Activated naive CD8-positive, alpha-beta T cell treated with anti-CD3 and anti-CD28 coated beads, Interleukin-2, amount 10 ng/mL, durations not matched to agents 7 days and 5 days (primary cell): Measurements from ENCODE around the gene APRT. TPM values are rescaled to one million over a fixed set of nuclear protein-coding genes. Genes with fewer than 3 reads are reported as not detected.

Experiments used
- ATAC-seq: fragments of 150-1000 bp; cut with Tn5 transposase; one replicate; pipeline ENCODE4 v1.10.0; 2021; ENCODE audit warnings: low read depth, moderate library complexity
- POLR2A ChIA-PET: fragments of 350-600 bp; sonication (Branson Sonifier 250); formaldehyde crosslinking; loops from one replicate; lab custom pipeline; 2021; ENCODE audit warnings: antibody characterized with exemption; lab: Charles Lee
- DNase-seq: peaks from one replicate; pipeline ENCODE4 v3.0.0; 2021
- H3K27ac Mint-ChIP-seq: one replicate; pipeline ENCODE4 v1.8.0; 2022; ENCODE audit warnings: mild to moderate bottlenecking, mixed read lengths
- H3K27me3 Mint-ChIP-seq: one replicate; pipeline ENCODE4 v1.8.0; 2022; ENCODE audit warnings: mild to moderate bottlenecking, moderate library complexity, mixed read lengths
- H3K36me3 Mint-ChIP-seq: one replicate; pipeline ENCODE4 v1.8.0; 2021; ENCODE audit warnings: mild to moderate bottlenecking, mixed read lengths
- H3K4me1 Mint-ChIP-seq: one replicate; pipeline ENCODE4 v1.8.0; 2021; ENCODE audit warnings: mixed read lengths
- H3K4me3 Mint-ChIP-seq: one replicate; pipeline ENCODE4 v1.8.0; 2022; ENCODE audit warnings: mild to moderate bottlenecking, moderate library complexity, mixed read lengths
- H3K9me3 Mint-ChIP-seq: one replicate; pipeline ENCODE4 v1.8.0; 2021; ENCODE audit warnings: mixed read lengths
- total RNA-seq, 2 experiments: library from RNA; stranded (reverse); gene quantifications; one replicate each; pipeline ENCODE4 v1.2.3, GENCODE V29; 2021

Gene APRT
- total RNA-seq, 2 experiments from 2014 or later = 124 to 139 TPM

DNA sequence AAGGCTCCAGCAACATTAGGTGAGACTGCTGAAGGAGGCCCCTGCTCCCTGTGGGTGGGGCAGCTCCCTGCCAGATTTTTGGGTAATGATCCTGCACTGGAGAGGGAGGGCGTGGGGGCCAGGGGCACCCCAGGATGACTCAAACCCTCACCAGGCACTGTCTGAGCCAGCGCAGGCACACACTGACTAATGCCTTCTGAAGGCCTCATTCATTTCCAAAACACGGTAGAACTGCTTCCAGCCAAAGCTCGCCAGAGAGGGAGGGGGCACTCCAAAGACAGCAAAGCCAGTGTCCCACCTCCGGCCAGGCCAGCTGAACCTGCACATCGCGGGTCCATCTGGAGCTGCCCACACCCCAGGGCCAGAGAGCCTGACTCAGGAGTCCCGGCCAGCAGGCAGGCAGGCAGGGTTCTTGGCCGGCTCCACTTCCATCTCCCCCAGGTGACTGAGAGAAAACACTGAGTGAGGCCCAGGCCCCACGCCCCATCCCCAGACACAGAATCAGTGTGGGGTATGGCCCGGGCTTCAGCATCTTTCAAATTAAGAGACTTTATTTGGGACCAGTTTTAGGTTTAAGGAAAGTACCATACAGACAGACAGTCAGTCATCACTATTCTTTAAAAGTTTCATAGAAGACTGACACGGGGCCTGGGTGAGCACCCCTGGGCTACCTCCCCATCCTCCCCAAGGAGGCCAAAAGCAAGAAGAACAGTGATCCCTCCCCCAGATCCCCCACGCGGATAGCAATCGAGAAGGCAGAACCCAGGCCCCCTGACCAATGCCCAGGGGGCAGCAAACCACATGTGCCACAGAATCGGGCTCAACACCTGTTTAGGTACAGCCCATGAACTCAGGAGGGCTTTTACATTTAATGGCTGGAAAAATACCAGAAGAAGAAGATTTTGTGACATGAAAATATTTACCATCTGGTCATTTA, 29.0 kb downstream of the APRT start:
- DNase-seq = no peak
- no peak for ATAC-seq
- POLR2A ChIA-PET = interaction anchor here (0.7 to 2.4 kb wide), 9 partner anchors 18 to 435 kb away, joined by 3 to 13 read pairs (median 5); partner anchors contain the start of genes APRT, CDT1 and ZNF778
- peak overlapping the region; percentile 75 for H3K4me3 Mint-ChIP-seq
- no peaks in the 10 kb centered on the region for H3K9me3 Mint-ChIP-seq
- peak overlapping the region; percentile 76 for H3K27ac Mint-ChIP-seq
- peaks cover 37% of the 10 kb centered on the region for H3K4me1 Mint-ChIP-seq
- H3K27me3 Mint-ChIP-seq = no peaks in the 10 kb centered on the region
- H3K36me3 Mint-ChIP-seq = no peaks in the 10 kb centered on the region

DNA sequence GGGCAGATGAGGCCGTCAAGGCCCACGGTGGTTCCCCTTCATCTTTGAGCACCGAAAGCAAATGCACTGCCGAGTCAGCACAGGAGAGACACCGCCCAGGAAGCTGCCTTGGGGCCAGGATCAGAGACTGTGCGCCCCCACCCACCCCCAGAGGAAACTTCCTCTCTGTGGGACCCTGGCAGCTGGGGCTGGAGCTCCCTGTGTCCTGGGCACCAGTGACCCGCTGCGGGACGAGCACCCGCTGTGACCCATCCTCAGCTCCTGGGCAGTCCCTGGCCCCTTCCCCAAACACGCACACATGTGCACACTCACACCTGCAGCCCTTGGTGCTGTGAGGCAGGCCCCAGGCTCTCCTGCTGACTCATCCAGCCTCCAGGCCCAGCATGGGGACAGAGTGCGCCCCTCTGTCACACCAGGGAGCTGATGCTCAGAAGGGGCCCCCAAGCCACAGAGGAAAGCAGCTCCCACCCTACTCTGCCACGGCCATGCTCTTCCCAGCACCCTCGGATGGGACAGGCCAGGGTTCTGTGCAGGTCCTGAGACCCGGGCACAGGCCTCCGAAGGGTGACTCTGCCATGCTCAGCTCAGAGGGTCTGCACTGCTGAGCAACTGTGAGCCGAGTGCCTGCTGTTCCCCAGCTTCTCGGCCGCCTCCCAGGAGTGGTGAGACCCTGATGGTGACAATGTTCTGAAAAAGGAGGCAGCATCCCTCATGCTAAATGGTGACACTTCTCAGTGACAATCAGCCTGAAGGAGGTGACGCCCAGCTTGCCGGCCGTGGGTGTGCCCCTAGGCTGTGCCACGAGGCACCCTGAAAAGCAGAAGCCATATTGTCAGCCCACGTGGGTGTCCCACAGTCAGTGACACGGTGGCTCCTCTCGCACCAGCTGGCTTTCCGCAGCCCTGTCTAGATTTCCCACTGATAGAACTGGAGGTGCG, 30.3 kb downstream of the APRT start:
- peaks cover 37% of the 10 kb centered on the region for H3K4me1 Mint-ChIP-seq

GRCh38 chr16:88780142-88781062, 31.3 kb downstream of the APRT start:
- Mint-ChIP-seq H3K27me3 (no peaks in the 10 kb centered on the region), H3K9me3 (no peaks in the 10 kb centered on the region), H3K36me3 (no peaks in the 10 kb centered on the region), H3K4me1 (peaks cover 37% of the 10 kb centered on the region), H3K4me3 (peak overlapping the region; percentile 75), H3K27ac (peak overlapping the region; percentile 76)
- no peak for DNase-seq
- POLR2A ChIA-PET = interaction anchor here (1.1 to 2.6 kb wide), 13 partner anchors 12 to 77 kb away, joined by 3 to 31 read pairs (median 4); partner anchors contain the start of genes APRT, CDT1 and TRAPPC2L
- no peak for ATAC-seq

More for the DNA sequence above, 30.3 kb downstream of the APRT start:
- ATAC-seq (peak; percentile 70), DNase-seq (peak; percentile 70)
- Mint-ChIP-seq H3K27ac (peak overlapping the region; percentile 76), H3K36me3 (no peaks in the 10 kb centered on the region), H3K27me3 (no peaks in the 10 kb centered on the region), H3K4me3 (peak overlapping the region; percentile 75), H3K9me3 (no peaks in the 10 kb centered on the region)
- POLR2A ChIA-PET = interaction anchor here (1.2 to 2.6 kb wide), 13 partner anchors 13 to 77 kb away, joined by 3 to 31 read pairs (median 4); partner anchors contain the start of genes APRT, CDT1 and TRAPPC2L

DNA sequence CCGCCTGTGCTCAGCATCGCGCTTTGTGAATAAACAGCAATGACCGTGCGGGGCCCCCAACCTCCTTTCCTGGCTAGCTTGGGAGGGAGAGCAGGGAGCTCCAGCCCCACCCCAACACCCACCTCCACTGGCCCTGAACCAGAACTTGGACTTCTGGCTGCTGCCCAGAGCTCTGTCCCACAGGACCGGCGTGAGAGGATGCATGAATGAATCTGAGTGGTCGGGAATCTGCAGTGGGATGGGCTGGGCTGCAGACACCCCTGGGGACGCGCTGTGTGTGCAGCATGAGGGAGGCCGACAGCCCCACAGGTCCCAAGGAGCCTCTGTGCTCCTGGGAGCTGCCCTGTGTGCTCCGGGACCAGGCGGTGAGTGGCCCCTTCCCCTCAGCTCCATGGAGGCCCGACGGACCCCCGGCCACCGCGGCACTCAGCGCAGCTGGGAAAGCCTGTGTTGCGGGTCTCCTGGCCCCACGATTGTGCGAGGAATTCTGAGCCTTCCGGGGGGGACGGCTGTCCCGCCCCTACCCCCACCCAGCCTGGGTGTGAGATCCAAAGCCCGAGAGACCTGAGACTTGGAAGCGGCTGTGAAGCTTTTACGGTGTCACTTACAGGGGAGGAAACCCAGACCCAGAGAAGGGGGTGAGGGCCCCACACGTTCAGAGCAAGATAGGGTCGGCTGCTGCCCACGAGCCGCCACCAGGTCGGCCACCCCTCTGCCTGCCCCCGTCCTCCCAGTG, 32.2 kb downstream of the APRT start:
- H3K36me3 Mint-ChIP-seq = no peaks in the 10 kb centered on the region
- H3K27me3 Mint-ChIP-seq = no peaks in the 10 kb centered on the region
- DNase-seq = no peak
- H3K4me3 Mint-ChIP-seq = no peak overlapping the region
- peaks cover 37% of the 10 kb centered on the region for H3K4me1 Mint-ChIP-seq
- no peaks in the 10 kb centered on the region for H3K9me3 Mint-ChIP-seq
- H3K27ac Mint-ChIP-seq = peak overlapping the region; percentile 76
- POLR2A ChIA-PET = interaction anchor here (0.6 to 2.6 kb wide), 6 partner anchors 12 to 33 kb away, joined by 3 to 31 read pairs (median 4); partner anchors contain the start of gene APRT
- ATAC-seq = no peak

DNA sequence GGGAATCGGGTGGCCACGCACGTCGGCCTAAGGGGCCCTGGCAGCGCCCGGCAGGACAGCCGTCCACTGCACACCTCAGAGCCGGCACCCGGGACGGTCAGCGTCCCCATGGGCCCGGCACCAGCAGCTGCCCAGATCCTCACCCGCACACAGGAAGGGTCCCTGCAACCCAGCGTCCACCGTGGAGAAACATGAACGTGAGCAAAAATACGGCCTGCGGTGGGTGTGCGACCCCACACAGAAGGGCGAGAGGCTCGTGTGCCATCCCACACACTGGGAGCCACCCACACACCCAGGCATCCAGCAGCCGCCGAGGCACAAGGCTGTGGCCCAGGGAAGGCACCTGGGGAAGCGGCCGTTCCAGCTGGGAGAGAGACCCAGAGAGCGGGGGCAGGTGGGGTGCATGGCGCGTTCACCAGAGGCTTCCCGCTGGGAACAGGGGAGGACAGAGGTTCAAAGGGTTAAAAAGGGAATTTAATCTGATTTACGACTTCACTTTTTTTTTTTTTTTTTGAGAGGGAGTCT, 33.1 kb downstream of the APRT start:
- DNase-seq (no peak), ATAC-seq (no peak)
- POLR2A ChIA-PET = no interaction called here
- no peaks in the 10 kb centered on the region for H3K27me3 Mint-ChIP-seq
- no peak overlapping the region for H3K27ac Mint-ChIP-seq
- no peaks in the 10 kb centered on the region for H3K36me3 Mint-ChIP-seq
- H3K9me3 Mint-ChIP-seq = no peaks in the 10 kb centered on the region
- H3K4me1 Mint-ChIP-seq = peaks cover 36% of the 10 kb centered on the region
- no peak overlapping the region for H3K4me3 Mint-ChIP-seq

- H3K27ac Mint-ChIP-seq = no peak overlapping the region
- DNase-seq (no peak), ATAC-seq (no peak)
- H3K9me3 Mint-ChIP-seq = no peaks in the 10 kb centered on the region
- no peaks in the 10 kb centered on the region for H3K36me3 Mint-ChIP-seq
- H3K27me3 Mint-ChIP-seq = no peaks in the 10 kb centered on the region
- H3K4me1 Mint-ChIP-seq = peaks cover 33% of the 10 kb centered on the region
- no peak overlapping the region for H3K4me3 Mint-ChIP-seq
- POLR2A ChIA-PET = no interaction called here
These were observed 33.5 kb downstream of the APRT start for GRCh38 chr16:88778271-88778525.

DNA sequence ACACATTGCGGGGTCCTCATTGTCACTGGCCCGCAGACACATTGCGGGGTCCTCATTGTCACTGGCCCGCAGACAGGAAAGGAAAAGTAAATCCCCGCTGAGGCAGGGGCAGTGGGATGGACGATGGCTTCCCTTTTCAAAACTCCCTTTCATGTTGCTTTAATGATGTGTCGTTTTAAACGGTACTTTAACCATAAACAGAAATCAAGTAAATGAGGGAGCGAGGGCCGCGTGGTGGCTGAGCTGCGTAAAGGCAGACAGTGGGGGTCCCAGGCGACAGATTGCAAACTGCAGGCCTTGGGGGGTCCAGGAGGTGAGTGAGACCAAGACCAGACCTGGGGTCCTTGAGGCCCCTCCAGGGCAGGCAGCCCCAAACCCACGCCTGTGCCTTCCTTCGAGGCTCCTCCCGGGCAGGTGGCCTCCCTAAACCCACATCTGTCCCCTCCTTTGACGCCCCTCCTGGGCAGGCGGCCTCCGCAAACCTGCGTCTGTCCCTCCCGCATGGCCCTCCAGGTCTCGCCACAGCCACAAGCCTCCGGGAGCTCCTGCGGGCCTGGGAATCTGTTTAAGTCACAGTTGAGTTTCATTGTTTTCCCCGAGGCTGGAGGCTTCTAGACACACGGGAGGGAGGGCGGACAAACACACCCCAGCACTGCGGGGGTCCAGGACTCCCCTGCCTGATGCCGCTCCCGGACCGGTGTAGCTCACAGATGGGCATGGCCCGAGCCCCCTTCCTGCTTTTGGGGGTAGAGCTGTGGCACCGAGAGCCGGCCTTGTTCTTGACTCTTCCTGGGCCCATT, 34.1 kb downstream of the APRT start:
- Mint-ChIP-seq H3K9me3 (no peaks in the 10 kb centered on the region), H3K36me3 (no peaks in the 10 kb centered on the region), H3K27ac (no peak overlapping the region), H3K4me3 (no peak overlapping the region), H3K27me3 (no peaks in the 10 kb centered on the region), H3K4me1 (peaks cover 28% of the 10 kb centered on the region)
- ATAC-seq (no peak), DNase-seq (no peak)
- POLR2A ChIA-PET = no interaction called here

DNA sequence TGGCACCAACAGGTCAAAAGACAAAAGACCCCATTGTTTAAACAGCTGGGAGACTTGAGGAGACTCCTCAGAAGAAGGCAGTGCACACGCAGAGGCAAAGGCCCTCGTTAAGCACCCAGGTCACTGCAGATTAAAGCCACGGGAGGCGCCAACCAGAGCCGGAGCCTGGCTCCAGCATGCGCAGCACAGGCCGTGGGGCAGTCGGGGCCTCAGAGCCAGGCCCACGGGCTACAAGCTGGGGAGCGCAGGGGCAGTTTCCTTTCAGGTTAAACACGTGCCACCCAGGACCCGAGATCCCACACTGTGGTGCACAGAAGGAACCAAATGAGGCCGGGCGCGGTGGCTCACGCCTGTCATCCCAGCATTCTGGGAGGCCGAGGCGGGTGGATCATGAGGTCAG, 35.9 kb downstream of the APRT start:
- Mint-ChIP-seq H3K36me3 (no peaks in the 10 kb centered on the region), H3K27me3 (no peaks in the 10 kb centered on the region), H3K9me3 (no peaks in the 10 kb centered on the region), H3K4me1 (peaks cover 13% of the 10 kb centered on the region), H3K27ac (no peak overlapping the region), H3K4me3 (no peak overlapping the region)
- ATAC-seq (no peak), DNase-seq (no peak)
- POLR2A ChIA-PET = interaction anchor here (0.9 kb wide), 1 partner anchor 9 kb away, joined by 3 read pairs; the partner anchor contains the start of gene PIEZO1

- H3K27ac Mint-ChIP-seq = no peak overlapping the region
- POLR2A ChIA-PET = no interaction called here
- peaks cover 6% of the 10 kb centered on the region for H3K4me1 Mint-ChIP-seq
- no peak overlapping the region for H3K4me3 Mint-ChIP-seq
- DNase-seq (no peak), ATAC-seq (no peak)
- H3K27me3 Mint-ChIP-seq = no peaks in the 10 kb centered on the region
- no peaks in the 10 kb centered on the region for H3K36me3 Mint-ChIP-seq
- H3K9me3 Mint-ChIP-seq = no peaks in the 10 kb centered on the region
These were observed 37.0 kb downstream of the APRT start for GRCh38 chr16:88774544-88775393.

- no peak overlapping the region for H3K27ac Mint-ChIP-seq
- no peaks in the 10 kb centered on the region for H3K36me3 Mint-ChIP-seq
- no peaks in the 10 kb centered on the region for H3K27me3 Mint-ChIP-seq
- DNase-seq (no peak), ATAC-seq (no peak)
- H3K4me1 Mint-ChIP-seq = peaks cover 9% of the 10 kb centered on the region
- no peak overlapping the region for H3K4me3 Mint-ChIP-seq
- POLR2A ChIA-PET = no interaction called here
- H3K9me3 Mint-ChIP-seq = no peaks in the 10 kb centered on the region
These were observed 37.9 kb downstream of the APRT start for GRCh38 chr16:88773812-88774291.
